GM12892 (cell line): ENCODE data around the gene LCT.

Experiments
- POLR2A ChIP-seq: IDR thresholded peaks from 2 replicates; pipeline ENCODE4 v1.6.1; 2011; ENCODE audit warnings: low read depth, low read length, control low read depth
- POLR2AphosphoS5 ChIP-seq: IDR thresholded peaks from 2 replicates; pipeline ENCODE4 v1.6.1; 2011; ENCODE audit warnings: low read depth, low read length, control low read depth

DNA sequence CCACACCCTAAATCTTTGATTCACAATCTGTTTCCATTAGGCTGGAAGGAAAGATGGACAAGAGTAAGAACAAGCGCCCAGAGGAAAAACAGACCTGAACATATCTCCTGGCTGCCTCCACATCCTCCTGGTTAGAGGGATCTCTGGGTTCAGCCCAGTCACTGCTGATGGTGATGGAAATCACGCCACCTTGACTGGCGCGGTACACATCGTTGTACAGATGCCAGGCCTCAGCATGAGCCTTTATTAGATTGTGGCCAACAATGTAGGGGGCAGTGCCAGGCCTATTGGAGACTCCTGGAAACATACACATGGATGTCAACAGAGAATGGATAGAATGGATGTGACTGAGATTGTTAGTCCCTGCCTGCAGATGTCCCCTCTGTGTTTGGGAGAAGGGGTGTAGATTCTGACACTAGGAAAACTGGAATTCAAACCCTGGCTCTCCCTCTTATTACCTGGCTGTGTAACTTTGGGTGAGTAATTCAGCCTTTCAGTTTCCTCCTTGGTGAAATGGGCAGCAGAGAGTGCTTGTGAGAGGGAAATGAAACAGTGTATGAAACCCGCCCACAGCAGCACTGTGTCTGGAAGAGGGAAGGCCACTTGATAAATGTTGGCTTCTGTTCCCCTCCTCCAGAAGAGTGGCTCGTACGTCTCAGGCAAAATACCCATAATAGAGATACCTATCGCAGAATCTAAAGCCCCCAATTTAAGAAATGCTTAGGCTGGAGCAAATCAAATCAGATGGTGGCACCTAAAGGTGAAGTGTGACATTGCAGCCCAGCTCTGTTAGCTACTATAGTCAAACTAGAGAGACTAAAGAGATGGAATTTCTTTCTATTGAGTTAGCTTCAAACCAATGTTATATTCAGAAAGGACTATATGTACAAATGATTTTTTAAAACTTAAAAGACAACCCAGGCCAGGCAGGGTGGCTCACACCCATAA lies 36.2 kb downstream of the LCT start:
- no peak for TF ChIP-seq POLR2AphosphoS5
- no peak for TF ChIP-seq POLR2A
